Measurements from ENCODE around the gene NDUFC1.
"Not testable (repeated sequence)": the region's sequence is repeated elsewhere in the genome, so short reads cannot be mapped to it uniquely, and the experiment has no call there.

Gene NDUFC1

GRCh38 chr4:139301821-139302611 lies at the start of gene NDUFC1:
Gene NDUFC1, minus strand, starts transcription at chr4:139302477. Its CDS starts 6,679 bp downstream, at chr4:139295798.
- peak; percentile 29 for DNase-seq (ENCODE audit: low spot score)

DNA sequence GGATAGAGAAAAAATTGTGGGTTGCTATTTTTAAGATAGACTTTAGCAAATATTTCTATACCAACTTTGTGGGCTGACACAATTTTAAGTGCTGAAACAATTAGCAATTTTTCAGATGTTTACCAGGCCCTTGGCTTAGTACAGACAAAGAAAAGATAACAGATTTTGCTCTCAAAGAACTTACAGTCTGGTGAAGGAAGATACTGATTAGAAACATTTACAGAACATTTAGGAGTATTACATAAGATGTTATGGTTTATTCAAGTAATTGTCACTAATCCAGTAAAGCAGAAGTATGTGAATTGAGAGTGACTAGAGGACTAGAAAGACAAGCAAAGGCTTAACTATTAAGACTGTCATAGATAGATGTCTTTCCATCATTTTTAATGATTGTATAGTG lies 35.3 kb upstream of the NDUFC1 start:
- DNase-seq (ENCODE audit: low spot score), result no peak

DNA sequence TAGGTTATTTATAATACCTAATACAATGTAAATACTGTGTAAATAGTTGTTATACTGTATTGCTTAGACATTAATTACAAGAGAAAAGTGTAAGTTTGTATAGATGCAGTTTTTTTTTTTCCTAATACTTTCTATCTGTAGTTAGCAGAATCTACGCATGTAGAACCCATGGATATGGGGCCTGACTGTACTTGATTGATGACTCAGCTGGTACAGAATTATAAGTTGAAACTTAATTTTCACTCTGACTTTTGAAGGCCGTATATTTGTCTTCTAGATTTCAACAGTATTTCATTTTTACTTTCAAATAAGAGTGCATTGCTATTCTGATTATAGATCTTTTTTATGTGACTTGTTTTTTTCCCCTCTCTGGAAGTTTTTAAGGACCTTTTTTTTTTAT lies 30.8 kb upstream of the NDUFC1 start:
- DNase-seq (ENCODE audit: low spot score), result no peak

- DNase-seq (ENCODE audit: low spot score), result no peak
Observed at GRCh38 chr4:139331185-139331584, 28.9 kb upstream of the NDUFC1 start.

DNA sequence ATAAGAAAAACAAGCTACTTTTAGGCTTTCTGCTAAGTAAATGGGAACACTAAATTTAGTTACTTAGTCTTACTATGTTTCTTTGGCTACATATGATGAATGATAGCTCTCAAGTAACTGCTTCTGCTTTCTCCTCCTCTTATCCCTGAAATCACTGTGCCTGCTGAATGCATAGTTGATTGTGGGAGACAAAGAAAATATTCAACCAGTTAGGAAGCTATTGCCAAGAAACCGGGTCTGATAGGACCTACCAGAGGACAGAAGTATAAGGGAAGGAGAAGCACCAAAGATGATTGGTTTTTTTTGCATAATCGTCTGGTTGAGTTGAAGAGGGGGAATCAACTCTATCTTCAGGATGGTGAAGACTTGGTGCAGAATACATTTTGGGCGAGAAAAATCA lies 28.0 kb upstream of the NDUFC1 start:
- DNase-seq (ENCODE audit: low spot score), result peak; percentile 95

DNA sequence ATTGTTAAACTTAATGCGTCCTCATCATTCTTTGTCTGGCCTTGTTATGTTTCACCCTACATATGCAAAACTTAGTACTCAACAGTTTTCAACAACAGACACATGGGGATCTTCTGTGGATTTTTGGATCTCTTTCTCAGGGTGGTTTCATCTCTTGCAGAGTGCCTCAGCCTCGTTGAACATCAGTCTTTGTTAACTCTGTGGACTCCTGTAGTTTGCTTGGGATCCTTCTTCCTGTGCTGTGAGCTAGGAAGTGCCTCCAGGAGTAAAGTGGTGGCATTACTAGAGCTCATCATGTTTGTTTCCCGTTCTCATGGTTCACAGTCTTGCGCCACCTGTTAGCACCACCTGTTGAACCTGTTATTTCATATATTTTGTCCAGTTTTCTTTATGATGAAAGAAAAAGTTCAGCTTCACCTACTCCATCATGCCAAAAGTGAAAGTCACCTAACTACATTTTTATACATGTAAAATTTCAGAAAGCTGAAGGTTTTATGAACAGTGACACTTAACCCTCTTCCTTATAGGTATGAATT lies 27.5 kb upstream of the NDUFC1 start:
- DNase-seq (ENCODE audit: low spot score), result no peak

DNA sequence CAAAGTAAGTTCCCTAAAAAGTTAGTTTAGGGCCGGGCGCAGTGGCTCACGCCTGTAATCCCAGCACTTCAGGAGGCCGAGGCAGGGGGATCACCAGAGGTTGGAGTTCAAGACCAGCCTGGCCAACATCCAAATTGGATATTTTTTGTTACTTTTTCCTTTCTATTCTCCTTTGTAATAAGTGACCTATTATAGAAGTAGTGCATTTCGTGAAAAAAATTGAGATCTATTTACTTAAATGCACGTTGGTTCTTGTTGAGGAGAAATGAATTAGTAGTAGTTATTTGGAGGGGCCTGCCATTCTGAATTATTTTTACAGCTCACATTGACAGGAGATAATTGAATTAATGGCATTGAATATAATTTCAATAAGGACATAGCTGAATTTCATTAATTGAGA lies 22.3 kb upstream of the NDUFC1 start:
- no peak for DNase-seq (ENCODE audit: low spot score)

- not testable (repeated sequence) for DNase-seq (ENCODE audit: low spot score)
Observed at GRCh38 chr4:139322541-139322940, 20.3 kb upstream of the NDUFC1 start.

GRCh38 chr4:139322070-139322469 lies 19.8 kb upstream of the NDUFC1 start:
- not testable (repeated sequence) for DNase-seq (ENCODE audit: low spot score)

DNA sequence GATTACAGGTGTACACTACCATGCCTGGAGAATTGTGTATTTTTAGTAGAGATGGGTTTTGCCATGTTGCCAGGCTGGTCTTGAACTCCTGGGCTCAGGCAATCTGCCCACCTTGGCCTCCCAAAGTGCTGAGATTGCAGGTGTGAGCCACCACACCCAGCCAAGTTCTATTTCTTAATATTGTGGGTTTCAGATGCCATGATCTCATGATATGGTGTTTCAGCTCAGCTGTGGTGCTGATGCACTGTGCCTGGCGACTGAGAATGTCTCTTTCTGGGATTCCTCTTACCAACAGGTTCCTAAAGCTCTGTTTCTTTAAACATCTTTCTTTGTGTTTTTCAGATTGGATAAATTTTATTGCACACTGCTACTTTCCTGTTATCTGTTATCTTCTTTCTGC lies 17.3 kb upstream of the NDUFC1 start:
- no peak for DNase-seq (ENCODE audit: low spot score)

- DNase-seq (ENCODE audit: low spot score), result no peak
Observed at GRCh38 chr4:139317635-139318034, 15.4 kb upstream of the NDUFC1 start.

DNA sequence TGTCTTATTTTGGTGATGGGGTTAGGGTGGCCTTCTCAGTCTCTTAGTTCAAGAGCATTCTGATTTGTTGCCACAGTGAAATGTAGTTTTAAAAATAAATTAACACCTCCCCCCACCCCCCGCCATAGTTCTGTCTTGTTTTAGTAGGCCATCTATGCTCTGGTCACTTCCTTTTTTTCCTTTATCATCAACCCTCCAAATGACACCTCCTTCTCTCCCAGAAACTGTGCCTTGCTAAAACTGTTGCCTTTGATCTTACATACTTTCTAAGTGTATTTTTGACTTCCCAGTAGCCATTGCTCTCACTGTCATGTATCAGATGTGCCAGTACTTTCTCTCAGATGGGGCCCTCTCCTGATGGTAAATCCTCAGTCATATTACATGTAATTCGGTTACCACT lies 14.5 kb upstream of the NDUFC1 start:
- DNase-seq (ENCODE audit: low spot score), result no peak

- DNase-seq (ENCODE audit: low spot score), result no peak
Observed at GRCh38 chr4:139315221-139315675, 13.0 kb upstream of the NDUFC1 start.

DNA sequence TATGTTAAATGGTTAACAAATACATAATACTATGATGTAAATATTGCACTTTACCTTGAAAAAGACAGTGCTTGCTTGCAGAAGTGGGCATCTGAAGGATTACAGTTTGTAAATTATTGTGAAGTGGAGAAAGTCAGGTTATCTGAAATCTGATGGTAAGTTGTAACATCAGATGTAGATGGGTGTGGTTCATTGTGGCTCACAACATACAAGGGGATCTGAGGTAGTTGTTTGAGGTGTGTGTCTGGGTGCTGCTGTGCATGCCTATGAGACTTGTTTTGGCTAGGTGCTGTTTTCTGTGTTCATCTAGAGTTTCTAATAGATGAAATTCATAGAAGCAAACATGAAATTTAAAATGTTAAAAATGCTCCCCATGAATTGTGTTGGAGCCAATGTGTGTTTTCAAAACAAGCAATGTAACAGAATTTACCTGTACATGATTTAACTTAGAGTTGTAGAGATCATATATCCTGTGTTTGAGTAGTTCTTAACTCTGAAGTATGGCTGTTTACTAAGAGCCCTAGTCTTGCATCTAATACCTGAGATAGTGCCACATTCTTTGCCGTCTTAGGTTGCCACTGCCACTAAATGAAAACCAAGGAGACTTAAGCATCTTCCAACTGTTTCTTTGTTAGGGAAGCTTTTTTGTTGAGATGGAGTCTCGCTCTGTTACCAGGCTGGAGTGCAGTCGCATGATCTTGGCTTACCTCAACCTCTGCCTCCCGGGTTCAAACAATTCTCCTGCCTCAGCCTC lies 11.9 kb upstream of the NDUFC1 start:
- DNase-seq (ENCODE audit: low spot score), result no peak

DNA sequence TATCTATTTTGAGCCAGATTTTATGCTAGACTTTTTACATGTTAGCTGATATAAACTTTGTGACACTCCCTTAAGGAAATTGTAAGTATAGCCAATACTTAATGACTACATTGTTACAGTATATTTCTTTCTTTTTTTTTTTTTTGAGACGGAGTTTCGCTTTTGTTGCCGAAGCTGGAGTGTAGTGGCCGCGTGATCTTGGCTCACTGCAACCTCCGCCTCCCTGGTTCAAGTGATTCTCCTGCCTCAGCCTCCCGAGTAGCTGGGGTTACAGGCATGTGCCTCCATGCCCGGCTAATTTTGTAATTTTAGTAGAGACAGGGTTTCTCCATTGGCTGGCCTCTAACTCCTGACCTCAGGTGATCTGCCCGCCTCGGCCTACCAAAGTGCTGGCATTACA lies 11.1 kb upstream of the NDUFC1 start:
- not testable (repeated sequence) for DNase-seq (ENCODE audit: low spot score)

DNA sequence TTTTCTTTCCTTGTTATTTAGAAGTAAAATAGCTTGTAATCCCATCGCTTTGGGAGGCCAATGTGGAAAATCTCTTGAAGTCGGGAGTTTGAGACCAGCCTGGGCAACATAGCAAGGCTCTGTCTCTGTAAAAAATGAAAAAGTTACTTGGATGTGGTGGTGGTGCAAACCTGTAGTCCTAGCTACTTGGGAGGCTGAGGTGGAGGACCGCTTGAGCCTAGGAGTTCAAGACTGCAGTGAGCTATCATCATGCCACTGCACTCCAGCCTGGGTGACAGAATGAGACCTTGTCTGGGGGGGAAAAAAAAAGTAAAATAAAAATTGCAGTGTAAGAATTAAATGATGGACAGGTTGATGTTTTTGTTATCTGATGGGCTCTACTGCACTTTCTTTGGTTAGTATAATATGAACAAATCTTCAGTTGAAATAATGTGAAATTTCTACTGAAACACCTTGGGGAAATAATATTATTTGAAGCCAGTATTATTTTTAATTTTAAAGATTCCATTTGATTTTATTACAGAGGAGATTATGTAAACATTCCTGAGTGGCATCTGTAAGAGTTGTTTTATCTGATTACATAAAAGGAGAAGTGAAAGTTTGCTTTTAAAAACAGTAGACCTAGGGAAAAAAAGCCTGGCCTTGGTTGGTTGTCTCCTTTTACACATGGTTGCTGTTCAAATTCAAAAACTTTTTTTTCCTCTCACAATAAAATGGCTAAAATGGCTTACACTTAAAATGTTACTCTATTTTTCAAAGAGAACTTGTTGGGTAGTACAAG lies 10.5 kb upstream of the NDUFC1 start:
- no peak for DNase-seq (ENCODE audit: low spot score)

GRCh38 chr4:139311909-139312308 lies 9.6 kb upstream of the NDUFC1 start:
- no peak for DNase-seq (ENCODE audit: low spot score)

DNA sequence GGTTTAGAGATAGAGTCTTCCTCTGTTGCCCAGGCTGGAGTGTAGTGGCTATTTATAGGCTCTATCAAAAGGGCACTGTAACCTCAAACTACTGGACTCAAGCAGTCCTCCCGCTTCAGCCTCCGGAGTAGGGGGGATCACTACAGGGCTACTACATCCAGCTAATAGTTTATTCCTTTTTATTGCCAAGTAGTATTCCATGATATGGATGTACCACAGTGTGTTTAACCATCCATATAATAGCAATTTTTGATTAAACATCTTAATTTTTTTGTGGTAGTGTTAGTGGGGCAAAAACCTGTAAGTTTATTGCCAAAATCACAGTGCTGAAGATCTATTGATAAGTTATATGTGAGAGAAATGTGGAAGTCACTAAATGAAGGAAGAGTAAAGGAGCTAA lies 2.6 kb upstream of the NDUFC1 start:
- no peak for DNase-seq (ENCODE audit: low spot score)

DNA sequence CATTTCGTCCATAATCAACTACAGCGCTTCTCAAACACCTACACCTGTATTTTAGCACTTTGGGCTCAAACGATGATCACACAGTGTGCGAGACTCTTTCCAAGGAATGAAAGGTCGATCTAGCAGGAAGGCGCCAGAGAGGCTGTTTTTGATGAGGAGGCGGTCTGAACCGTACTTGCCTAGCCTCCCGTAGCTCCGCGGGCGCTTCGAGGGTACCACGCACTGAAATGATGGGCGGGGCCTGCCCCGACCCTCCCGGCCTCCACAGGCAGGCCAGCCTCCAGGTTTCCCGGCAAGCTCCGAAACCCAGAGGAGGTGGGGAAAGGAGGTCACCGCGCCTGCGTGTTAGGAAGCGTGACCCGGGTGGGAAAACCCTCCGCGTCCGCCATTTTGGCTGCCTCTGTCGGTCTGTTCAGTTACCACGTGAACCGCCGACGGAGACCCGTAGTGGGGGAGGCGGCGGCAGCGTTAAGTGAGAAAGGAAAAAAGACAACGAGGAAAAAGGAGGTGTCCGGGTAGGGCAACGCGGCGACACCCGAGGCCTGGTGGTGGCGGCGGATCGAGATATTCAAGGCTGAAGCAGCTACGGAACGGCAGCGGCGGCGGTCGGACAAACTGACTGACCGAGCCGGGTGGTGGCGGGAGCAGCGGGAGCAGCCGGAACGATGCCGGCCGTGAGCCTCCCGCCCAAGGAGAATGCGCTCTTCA lies 1.0 kb downstream of the NDUFC1 start, which contains the start of gene NAA15:
NAA15 (plus strand) TSS at position 393 of the 708 bp plus-strand sequence; CDS start at position 666, 273 bp downstream.
- peak; percentile 96 for DNase-seq (ENCODE audit: low spot score)

DNA sequence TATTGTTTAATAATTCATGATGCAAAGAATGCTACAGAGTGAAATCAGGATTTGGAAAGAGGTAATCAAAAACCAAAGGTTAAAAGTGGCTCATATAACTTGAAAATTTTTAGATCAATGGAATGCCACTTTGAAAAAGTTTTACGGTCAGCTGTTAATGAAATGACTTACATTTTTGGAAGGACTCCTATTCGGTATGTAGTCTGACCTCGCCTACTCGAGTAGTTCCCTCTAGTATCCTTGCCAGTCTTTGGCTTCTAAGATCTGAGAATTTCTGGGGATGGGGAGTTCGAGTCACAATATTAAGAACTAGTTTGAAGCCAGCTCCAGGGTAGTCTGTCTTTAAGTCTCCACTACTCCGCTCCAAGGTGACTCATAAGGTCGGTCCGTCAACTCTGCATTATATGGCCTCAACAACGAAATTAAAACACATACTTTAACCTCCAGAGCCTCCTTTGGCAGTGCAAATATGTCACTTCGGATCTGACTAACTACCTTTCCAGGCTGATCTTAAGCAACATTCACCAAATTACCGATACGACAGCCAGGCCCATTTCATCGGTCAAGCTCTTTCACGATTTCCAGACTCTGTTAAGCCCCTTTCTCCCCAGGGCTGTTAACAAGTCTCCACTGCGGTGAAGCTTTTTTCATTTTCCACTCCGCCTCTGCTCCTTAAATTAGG lies 1.7 kb downstream of the NDUFC1 start:
- peak; percentile 57 for DNase-seq (ENCODE audit: low spot score)

DNA sequence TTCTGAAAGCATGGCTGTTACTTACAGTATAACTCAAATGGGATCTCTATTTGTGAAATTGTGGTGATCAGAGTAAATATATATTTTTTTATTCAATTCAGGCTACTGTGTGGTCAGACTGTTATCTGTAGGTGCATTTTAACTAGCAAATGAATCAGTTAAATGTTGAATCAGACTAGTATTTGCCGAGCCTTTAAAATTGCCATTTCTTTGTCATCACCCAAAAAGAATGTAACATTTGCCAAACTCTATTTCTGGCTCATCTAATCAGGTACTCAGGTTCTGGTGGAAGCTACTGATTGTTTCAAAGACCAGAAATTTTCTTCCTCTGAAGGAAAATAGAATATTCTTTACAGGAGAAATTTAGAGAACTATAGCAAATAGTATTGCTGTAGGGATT lies 2.7 kb downstream of the NDUFC1 start:
- DNase-seq (ENCODE audit: low spot score), result no peak
